Thyroid gland (tissue), 4 donors: ENCODE results near the gene FRRS1L. TPM values are rescaled to one million over a fixed set of nuclear protein-coding genes. Genes with fewer than 3 reads are reported as not detected.

Experiments used
- DNase-seq, 2 donors: peaks; one replicate each; pipeline ENCODE4 v3.0.0-alpha.2; 2019
- H3K27ac ChIP-seq, 3 donors: fragments of 200-600 bp; sonication (generic); 1 replicate in 2 of 3; 2 replicates in 1 of 3; pipeline ENCODE4 v1.5.1; 2016 to 2019; ENCODE audit warnings: mild to moderate bottlenecking in 1 of 3, moderate library complexity in 1 of 3
- H3K27me3 ChIP-seq: fragments of 200-600 bp; sonication (generic); one replicate; pipeline ENCODE4 v1.5.1; 2019
- H3K36me3 ChIP-seq, 2 donors: fragments of 200-600 bp; sonication (generic); one replicate each; pipeline ENCODE4 v1.5.1; 2016 to 2019
- H3K4me1 ChIP-seq, 2 donors: fragments of 200-600 bp; sonication (generic); one replicate each; pipeline ENCODE4 v1.5.1; 2017 to 2019
- H3K4me3 ChIP-seq, 3 donors: fragments of 200-600 bp; sonication (generic); replicated peaks in 1 of 3; 1 replicate in 2 of 3; 2 replicates in 1 of 3; pipeline ENCODE4 v1.5.1; 2016; ENCODE audit warnings: mild to moderate bottlenecking in 1 of 3
- H3K9me3 ChIP-seq: fragments of 200-600 bp; sonication (generic); one replicate; pipeline ENCODE4 v1.5.1; 2017
- POLR2A ChIP-seq, 2 donors: fragments of 450-650 bp; IDR thresholded peaks; one replicate each; pipeline ENCODE4 v1.6.1; 2017; ENCODE audit warnings: antibody characterized with exemption in 2 of 2, mild to moderate bottlenecking in 2 of 2, moderate library complexity in 1 of 2
- WGBS, 2 donors: methylation state at CpG; one replicate each; pipeline ENCODE4 v1.1.5; 2017; 5-methylcytosine and 5-hydroxymethylcytosine counted together
- intact Hi-C: fragments of 100-400 bp; cut with DNase I; formaldehyde crosslinking; loops from one replicate; pipeline ENCODE4 v1.15.1; 2023
- total RNA-seq, 4 donors: library from RNA; depleted of rRNA; stranded (reverse); fragments of >200 nt; gene quantifications; one replicate each; pipeline ENCODE4 v1.2.3, GENCODE V29; 2016
- TF ChIP-seq, protein P1 (sequence below), 6 experiments: fragments of 200-600 bp in 3 of 6; fragments of 450-650 bp in 3 of 6; sonication (generic) in 3 of 6; IDR thresholded peaks; one replicate each; pipeline ENCODE4 v1.5.1; 2016 to 2019; ENCODE audit warnings: antibody characterized with exemption in 6 of 6, mild to moderate bottlenecking in 2 of 6, inconsistent platforms in 1 of 6, moderate library complexity in 1 of 6

Gene FRRS1L
- total RNA-seq, 4 donors from 2014 or later, result 0.33 to 11.2 (median 1.4) TPM

DNA sequence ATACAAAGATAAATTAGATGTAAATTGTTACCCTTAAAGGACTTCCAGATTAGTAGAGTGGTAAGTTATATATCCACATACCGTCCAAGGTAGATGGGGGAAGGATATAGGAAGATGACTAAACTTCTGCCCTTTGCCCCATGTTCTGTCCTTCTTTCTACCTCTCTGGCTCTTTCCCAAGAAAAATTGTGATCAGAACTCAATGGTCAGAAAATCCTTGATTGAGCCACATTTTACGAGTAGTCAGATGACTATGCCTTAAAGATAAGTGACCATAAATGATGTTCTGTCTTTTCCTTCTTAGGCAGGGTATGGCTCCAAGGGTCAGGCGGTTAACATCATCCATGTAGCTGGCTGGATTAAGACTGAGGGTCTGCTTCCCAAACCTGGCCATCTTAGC, 4.4 kb downstream of the FRRS1L start:
- Histone ChIP-seq H3K27me3 (peaks cover 4% of the 10 kb centered on the region), H3K9me3 (no peaks in the 10 kb centered on the region), H3K4me3 (no peak overlapping the region), H3K4me1 (no peaks in the 10 kb centered on the region), H3K27ac (no peak overlapping the region), H3K36me3 (no peaks in the 10 kb centered on the region)
- WGBS, 2 donors, result 91 to 94% methylated on average over 3 of the region's 3 CpGs
- DNase-seq, result no peak
- intact Hi-C loops, result no loop called here
- TF ChIP-seq, protein P1, sequence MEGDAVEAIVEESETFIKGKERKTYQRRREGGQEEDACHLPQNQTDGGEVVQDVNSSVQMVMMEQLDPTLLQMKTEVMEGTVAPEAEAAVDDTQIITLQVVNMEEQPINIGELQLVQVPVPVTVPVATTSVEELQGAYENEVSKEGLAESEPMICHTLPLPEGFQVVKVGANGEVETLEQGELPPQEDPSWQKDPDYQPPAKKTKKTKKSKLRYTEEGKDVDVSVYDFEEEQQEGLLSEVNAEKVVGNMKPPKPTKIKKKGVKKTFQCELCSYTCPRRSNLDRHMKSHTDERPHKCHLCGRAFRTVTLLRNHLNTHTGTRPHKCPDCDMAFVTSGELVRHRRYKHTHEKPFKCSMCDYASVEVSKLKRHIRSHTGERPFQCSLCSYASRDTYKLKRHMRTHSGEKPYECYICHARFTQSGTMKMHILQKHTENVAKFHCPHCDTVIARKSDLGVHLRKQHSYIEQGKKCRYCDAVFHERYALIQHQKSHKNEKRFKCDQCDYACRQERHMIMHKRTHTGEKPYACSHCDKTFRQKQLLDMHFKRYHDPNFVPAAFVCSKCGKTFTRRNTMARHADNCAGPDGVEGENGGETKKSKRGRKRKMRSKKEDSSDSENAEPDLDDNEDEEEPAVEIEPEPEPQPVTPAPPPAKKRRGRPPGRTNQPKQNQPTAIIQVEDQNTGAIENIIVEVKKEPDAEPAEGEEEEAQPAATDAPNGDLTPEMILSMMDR (IDR thresholded peaks at IDR 0.05), result no peak
- TF ChIP-seq POLR2A (IDR thresholded peaks at IDR 0.05), result no peak

DNA sequence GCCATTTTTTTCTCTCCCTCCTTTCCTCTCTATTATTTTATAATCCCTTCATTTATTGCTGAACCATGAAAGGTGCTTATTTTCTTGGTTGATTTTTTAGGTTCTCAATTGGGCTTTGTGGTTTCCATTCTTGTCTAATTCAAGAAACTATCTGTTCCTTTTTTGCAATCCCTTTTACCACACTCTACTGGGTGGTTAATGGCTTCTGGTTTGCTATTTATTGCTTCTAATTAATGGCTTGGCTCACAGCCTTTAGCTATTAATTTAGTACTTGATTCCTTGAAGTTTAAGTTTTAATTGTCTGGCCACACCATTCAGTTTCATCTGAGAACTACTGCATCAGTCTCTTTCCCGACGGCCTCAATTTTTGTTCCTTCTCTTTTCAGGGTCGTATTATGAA, 5.6 kb downstream of the FRRS1L start:
- Histone ChIP-seq H3K27me3 (no peaks in the 10 kb centered on the region), H3K4me1 (no peaks in the 10 kb centered on the region), H3K27ac (no peak overlapping the region), H3K4me3 (no peak overlapping the region), H3K36me3 (no peaks in the 10 kb centered on the region), H3K9me3 (no peaks in the 10 kb centered on the region)
- 95 to 97% methylated on average over 3 of the region's 3 CpGs for WGBS, 2 donors
- intact Hi-C loops, result no loop called here
- TF ChIP-seq POLR2A (IDR thresholded peaks at IDR 0.05), result no peak
- TF ChIP-seq, protein P1 (IDR thresholded peaks at IDR 0.05), result no peak
- no peak for DNase-seq

DNA sequence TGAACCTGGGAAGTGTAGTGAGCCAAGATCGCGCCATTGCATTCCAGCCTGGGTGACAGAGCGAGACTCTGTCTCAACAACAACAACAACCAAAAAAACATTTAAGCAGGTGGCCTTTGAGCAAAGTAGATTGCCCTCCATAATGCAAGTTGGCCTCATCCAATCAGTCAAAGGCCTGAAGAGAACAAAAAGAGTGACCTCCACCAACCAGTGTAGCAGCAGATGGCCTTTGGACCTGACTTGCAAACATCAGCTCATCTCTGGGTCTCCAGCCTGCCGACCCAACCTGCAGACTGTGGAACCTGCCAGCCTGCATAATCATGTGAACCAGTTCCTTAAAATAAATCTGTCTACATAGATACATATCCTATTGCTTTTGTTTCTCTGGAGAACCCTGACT, 7.5 kb downstream of the FRRS1L start:
- no peak overlapping the region for H3K27ac ChIP-seq
- DNase-seq, result no peak
- intact Hi-C loops, result no loop called here
- H3K9me3 ChIP-seq, result no peaks in the 10 kb centered on the region
- WGBS, 2 donors, result 94 to 95% methylated on average over 4 of the region's 4 CpGs
- no peak overlapping the region for H3K4me3 ChIP-seq
- no peak for TF ChIP-seq POLR2A (IDR thresholded peaks at IDR 0.05)
- TF ChIP-seq, protein P1 (IDR thresholded peaks at IDR 0.05), result no peak
- no peaks in the 10 kb centered on the region for H3K36me3 ChIP-seq
- no peaks in the 10 kb centered on the region for H3K27me3 ChIP-seq
- no peaks in the 10 kb centered on the region for H3K4me1 ChIP-seq

DNA sequence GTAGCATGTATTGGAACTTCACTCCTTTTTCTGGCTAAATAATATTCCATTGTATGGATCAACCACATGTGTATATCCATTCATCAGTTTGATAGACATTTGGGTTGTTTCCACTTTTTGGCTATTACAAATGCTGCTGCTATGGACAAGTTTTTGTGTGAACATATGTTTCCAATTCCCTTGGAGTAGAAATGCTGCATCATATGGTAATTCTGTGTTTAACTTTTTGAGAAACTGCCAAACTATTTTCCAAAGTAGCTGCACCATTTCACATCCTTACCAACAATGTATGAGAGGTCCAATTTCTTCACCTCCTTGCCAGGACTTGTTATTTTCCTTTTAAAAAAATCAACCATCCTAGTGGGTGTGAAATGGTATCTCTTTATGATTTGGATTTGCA, 8.4 kb downstream of the FRRS1L start:
- TF ChIP-seq, protein P1 (IDR thresholded peaks at IDR 0.05), result no peak
- Histone ChIP-seq H3K36me3 (no peaks in the 10 kb centered on the region), H3K4me3 (no peak overlapping the region), H3K27ac (no peak overlapping the region), H3K9me3 (no peaks in the 10 kb centered on the region), H3K27me3 (no peaks in the 10 kb centered on the region), H3K4me1 (no peaks in the 10 kb centered on the region)
- DNase-seq, result no peak
- intact Hi-C loops, result no loop called here

DNA sequence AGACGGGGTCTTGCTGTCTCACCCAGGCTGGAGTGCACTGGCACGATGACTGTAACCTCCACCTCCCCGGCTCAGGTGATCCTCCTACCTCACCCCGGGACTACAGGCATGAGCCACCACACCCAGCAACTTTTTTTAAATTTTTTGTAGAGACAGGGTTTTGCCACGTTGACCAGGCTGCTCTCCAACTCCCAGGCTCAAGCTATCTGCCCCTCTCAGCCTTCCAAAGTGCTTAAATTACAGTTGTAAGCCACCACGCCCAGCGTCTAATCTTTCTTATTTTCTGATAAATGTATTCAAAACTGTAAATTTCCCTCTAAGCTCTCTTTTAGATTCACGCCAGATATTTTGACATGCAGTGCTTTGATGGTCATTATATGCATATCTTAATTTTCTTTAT, 10.3 kb downstream of the FRRS1L start:
- H3K27me3 ChIP-seq, result no peaks in the 10 kb centered on the region
- WGBS, 2 donors, result 83 to 86% methylated on average over 8 of the region's 8 CpGs
- H3K4me1 ChIP-seq, result no peaks in the 10 kb centered on the region
- DNase-seq, result no peak
- H3K27ac ChIP-seq, result no peak overlapping the region
- no peak for TF ChIP-seq POLR2A (IDR thresholded peaks at IDR 0.05)
- TF ChIP-seq, protein P1 (IDR thresholded peaks at IDR 0.05), result no peak
- H3K9me3 ChIP-seq, result no peaks in the 10 kb centered on the region
- H3K36me3 ChIP-seq, result no peaks in the 10 kb centered on the region
- intact Hi-C loops, result no loop called here
- H3K4me3 ChIP-seq, result no peak overlapping the region
